AG04450 (cell line): ENCODE results near the gene CCNJL. TPM values are rescaled to one million over a fixed set of nuclear protein-coding genes. Genes with fewer than 3 reads are reported as not detected.

Experiments
- CTCF ChIA-PET: fragments of 300-600, 350-600 bp; formaldehyde crosslinking; extraction: SDS; loops from one replicate; lab custom pipeline; 2022; ENCODE audit warnings: antibody characterized with exemption, inconsistent platforms; lab: Charles Lee
- POLR2A ChIA-PET: fragments of 350-600 bp; formaldehyde crosslinking; extraction: SDS; loops from one replicate; lab custom pipeline; 2021; ENCODE audit warnings: antibody characterized with exemption, inconsistent platforms; lab: Yijun Ruan, JAX
- DNase-seq: peaks from one replicate; pipeline ENCODE4 v3.0.0-alpha.2; 2011; ENCODE audit warnings: low read depth, low spot score
- H3K27ac ChIP-seq: one replicate; pipeline ENCODE4 v1.5.1; 2012; ENCODE audit warnings: low read depth, low read length, control low read depth
- H3K27me3 ChIP-seq: one replicate; pipeline ENCODE4 v1.6.0; 2012; ENCODE audit warnings: low read length; ENCODE audit not compliant: control insufficient read depth, insufficient read depth
- H3K4me3 ChIP-seq: 2 replicates; pipeline ENCODE4 v1.5.1; 2011; ENCODE audit warnings: mild to moderate bottlenecking, low read depth, low read length, control low read depth
- H3K9me3 ChIP-seq: 2 replicates; pipeline ENCODE4 v1.5.1; 2012; ENCODE audit warnings: low read length; ENCODE audit not compliant: control insufficient read depth, insufficient read depth
- CTCF ChIP-seq: IDR thresholded peaks from 2 replicates; pipeline ENCODE4 v1.5.1; 2011; ENCODE audit warnings: low read depth, low read length, control low read depth, inconsistent platforms
- polyA plus RNA-seq: library from polyadenylated mRNA; depleted of rRNA; stranded (reverse); fragments of >200 nt; gene quantifications from 2 replicates; pipeline ENCODE4 v1.2.3, GENCODE V29; 2011

CCNJL gene
- polyA plus RNA-seq, 1 experiment: 3.8 TPM

GRCh38 chr5:160268121-160268520 lies 44.2 kb downstream of the CCNJL start:
- H3K27ac ChIP-seq: no peak overlapping the region
- ChIA-PET POLR2A (no interaction called here), CTCF (no interaction called here)
- H3K27me3 ChIP-seq: no peaks in the 10 kb centered on the region
- no peak for TF ChIP-seq CTCF
- DNase-seq: no peak
- no peak overlapping the region for H3K4me3 ChIP-seq
- no peaks in the 10 kb centered on the region for H3K9me3 ChIP-seq

GRCh38 chr5:160266752-160267345 lies 45.5 kb downstream of the CCNJL start:
- ChIA-PET POLR2A (interaction anchor here (0.5 kb wide), 1 partner anchor 46 kb away, joined by 3 read pairs; no protein-coding TSS in a partner anchor), CTCF (interaction anchor here (0.8 kb wide), 1 partner anchor 245 kb away, joined by 3 read pairs; no protein-coding TSS in a partner anchor)
- no peak overlapping the region for H3K4me3 ChIP-seq
- H3K27ac ChIP-seq: no peak overlapping the region
- no peaks in the 10 kb centered on the region for H3K9me3 ChIP-seq
- TF ChIP-seq CTCF: 0 out of 2 replicates have a peak, but pooled peaks have one; percentile 3
- no peak for DNase-seq
- no peaks in the 10 kb centered on the region for H3K27me3 ChIP-seq

- no peak for DNase-seq
- Histone ChIP-seq H3K9me3 (no peaks in the 10 kb centered on the region), H3K27me3 (no peaks in the 10 kb centered on the region), H3K27ac (no peak overlapping the region), H3K4me3 (no peak overlapping the region)
- ChIA-PET POLR2A (no interaction called here), CTCF (interaction anchor here (0.6 kb wide), 1 partner anchor 313 kb away, joined by 3 read pairs; no protein-coding TSS in a partner anchor)
- no peak for TF ChIP-seq CTCF
These were observed 46.3 kb downstream of the CCNJL start for GRCh38 chr5:160266044-160266443.

GRCh38 chr5:160263326-160263855 lies 49.0 kb downstream of the CCNJL start:
- no peak overlapping the region for H3K27ac ChIP-seq
- POLR2A ChIA-PET: interaction anchor here (0.6 kb wide), 1 partner anchor 38 kb away, joined by 5 read pairs; no protein-coding TSS in a partner anchor
- no peak for TF ChIP-seq CTCF
- no peaks in the 10 kb centered on the region for H3K9me3 ChIP-seq
- no peaks in the 10 kb centered on the region for H3K27me3 ChIP-seq
- H3K4me3 ChIP-seq: no peak overlapping the region
- DNase-seq: no peak
- CTCF ChIA-PET: no interaction called here
